Adrenal gland (tissue), 5 donors: ENCODE measurements around the gene SRGAP1.

Source experiments
- CTCF ChIP-seq, 6 experiments: fragments of 450-650 bp in 4 of 6; fragments of 200-600 bp in 2 of 6; sonication (generic) in 1 of 6; IDR thresholded peaks; 1 replicate in 5 of 6; 2 replicates in 1 of 6; pipeline versions ENCODE4 v1.5.1 to v1.8.0; 2016 to 2021; ENCODE audit warnings: antibody characterized with exemption in 6 of 6, mild to moderate bottlenecking in 2 of 6, moderate library complexity in 1 of 6
- POLR2A ChIP-seq, 2 donors: fragments of 450-650 bp; IDR thresholded peaks; one replicate each; pipeline ENCODE4 v1.6.1; 2017; ENCODE audit warnings: antibody characterized with exemption in 2 of 2, mild to moderate bottlenecking in 2 of 2, moderate library complexity in 1 of 2
- donor health status: DM: no; HTN: no; CAD: no.

- TF ChIP-seq CTCF (IDR thresholded peaks at IDR 0.05) (no peak), POLR2A (IDR thresholded peaks at IDR 0.05) (no peak)
Observed at GRCh38 chr12:63961048-63961447, 116.5 kb downstream of the SRGAP1 start.
